ENCODE results near the gene SH3TC2. TPM values are rescaled to one million over a fixed set of nuclear protein-coding genes. Genes with fewer than 3 reads are reported as not detected.

Gene SH3TC2
- total RNA-seq, 3 donors from 2014 or later: 0.48 to 9.4 (median 2.3) TPM

DNA sequence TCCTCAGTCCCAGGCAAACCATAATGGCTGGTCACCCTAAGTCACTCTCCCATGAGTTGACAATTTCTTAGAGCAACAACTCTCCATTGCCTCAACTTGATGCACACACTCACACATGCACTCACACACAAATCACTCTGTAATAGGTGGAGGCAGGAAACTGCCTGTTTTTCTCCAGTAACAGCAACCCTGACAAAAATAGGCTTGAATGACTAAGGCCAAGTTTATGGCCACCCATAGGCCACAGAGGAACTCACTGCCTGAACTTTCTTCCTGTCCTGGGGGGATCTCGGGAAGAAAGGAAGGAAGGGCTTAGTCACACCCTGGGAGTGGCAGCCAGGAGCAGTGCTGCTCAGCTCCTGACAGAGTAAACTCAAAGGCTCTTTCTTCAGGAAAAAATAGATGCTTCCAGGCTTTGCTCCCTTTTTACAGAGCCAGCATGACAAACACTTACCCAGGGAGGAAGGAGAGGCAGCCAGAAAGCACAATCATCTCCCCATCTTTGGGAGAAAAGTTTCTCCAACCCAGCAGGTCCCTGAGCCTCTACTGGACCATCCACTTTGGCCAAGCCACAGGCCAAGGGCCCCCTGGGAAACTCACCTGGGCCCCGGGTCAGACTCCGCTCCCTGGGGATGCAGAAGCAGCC is 368 bp downstream of the SH3TC2 start:
- no peak for DNase-seq (ENCODE audit: low spot score in 2 of 2)
- Histone ChIP-seq H3K27me3 (no peaks in the 10 kb centered on the region), H3K9me3 (no peaks in the 10 kb centered on the region), H3K27ac (peak overlapping the region; percentile 65 to 81), H3K4me3 (no peak overlapping the region), H3K4me1 (peaks cover 5 to 8% of the 10 kb centered on the region in 2 donors), H3K36me3 (no peaks in the 10 kb centered on the region)
- TF ChIP-seq POLR2A (IDR thresholded peaks at IDR 0.05): no peak
- TF ChIP-seq, protein P1, sequence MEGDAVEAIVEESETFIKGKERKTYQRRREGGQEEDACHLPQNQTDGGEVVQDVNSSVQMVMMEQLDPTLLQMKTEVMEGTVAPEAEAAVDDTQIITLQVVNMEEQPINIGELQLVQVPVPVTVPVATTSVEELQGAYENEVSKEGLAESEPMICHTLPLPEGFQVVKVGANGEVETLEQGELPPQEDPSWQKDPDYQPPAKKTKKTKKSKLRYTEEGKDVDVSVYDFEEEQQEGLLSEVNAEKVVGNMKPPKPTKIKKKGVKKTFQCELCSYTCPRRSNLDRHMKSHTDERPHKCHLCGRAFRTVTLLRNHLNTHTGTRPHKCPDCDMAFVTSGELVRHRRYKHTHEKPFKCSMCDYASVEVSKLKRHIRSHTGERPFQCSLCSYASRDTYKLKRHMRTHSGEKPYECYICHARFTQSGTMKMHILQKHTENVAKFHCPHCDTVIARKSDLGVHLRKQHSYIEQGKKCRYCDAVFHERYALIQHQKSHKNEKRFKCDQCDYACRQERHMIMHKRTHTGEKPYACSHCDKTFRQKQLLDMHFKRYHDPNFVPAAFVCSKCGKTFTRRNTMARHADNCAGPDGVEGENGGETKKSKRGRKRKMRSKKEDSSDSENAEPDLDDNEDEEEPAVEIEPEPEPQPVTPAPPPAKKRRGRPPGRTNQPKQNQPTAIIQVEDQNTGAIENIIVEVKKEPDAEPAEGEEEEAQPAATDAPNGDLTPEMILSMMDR (IDR thresholded peaks at IDR 0.05): no peak
- TF ChIP-seq POLR2AphosphoS5 (IDR thresholded peaks at IDR 0.05): no peak
- intact Hi-C loops (cut with DNase I; ENCODE audit: low total_unique reads): no loop called here

DNA sequence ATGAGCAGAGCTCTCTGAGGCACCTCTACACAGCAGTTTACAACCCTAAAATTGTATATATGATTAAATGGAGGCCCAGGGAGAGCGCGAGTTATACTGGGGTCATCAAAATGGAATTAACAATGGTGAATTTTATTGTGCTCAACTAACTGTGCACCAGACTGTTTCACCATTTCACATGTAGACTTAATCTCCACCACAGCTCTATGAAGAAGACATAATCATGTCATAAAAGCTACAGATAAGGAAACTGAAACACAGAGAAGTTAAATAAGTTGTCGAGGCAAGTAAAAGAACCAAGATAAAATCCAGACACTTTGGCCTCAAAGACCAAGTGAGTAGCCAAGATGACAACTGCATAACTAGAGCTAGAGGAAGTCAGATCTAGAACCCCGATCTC is 1.5 kb downstream of the SH3TC2 start:
- H3K36me3 ChIP-seq: no peaks in the 10 kb centered on the region
- H3K27ac ChIP-seq: peak overlapping the region; percentile 65 to 81
- no peak overlapping the region for H3K4me3 ChIP-seq
- peaks cover 5 to 8% of the 10 kb centered on the region in 2 donors for H3K4me1 ChIP-seq
- no peaks in the 10 kb centered on the region for H3K9me3 ChIP-seq
- H3K27me3 ChIP-seq: no peaks in the 10 kb centered on the region
- no peak for DNase-seq (ENCODE audit: low spot score in 2 of 2)
- TF ChIP-seq POLR2A (IDR thresholded peaks at IDR 0.05): no peak
- no peak for TF ChIP-seq POLR2AphosphoS5 (IDR thresholded peaks at IDR 0.05)
- TF ChIP-seq, protein P1 (IDR thresholded peaks at IDR 0.05): no peak
- intact Hi-C loops (cut with DNase I; ENCODE audit: low total_unique reads): no loop called here

DNA sequence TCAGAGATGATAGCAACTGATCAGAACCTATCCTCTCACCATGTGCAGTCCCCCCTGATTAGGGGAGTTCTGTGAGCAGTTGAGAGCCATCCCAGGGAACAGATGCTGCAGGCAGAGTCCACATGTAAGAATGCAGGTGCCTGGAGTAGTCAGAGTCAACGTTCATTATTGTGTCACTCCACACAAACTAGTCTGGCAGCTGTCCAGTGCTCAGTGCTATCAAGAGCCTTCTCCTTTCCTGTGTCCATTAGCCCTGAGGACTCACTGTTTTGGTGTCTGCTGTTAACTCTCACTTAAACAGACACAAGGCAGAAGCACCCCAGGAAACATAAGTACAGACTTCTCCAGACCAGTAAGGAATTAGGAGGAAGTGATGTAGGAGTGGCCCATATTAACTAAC is 2.5 kb downstream of the SH3TC2 start:
- H3K4me1 ChIP-seq: peaks cover 5 to 8% of the 10 kb centered on the region in 2 donors
- intact Hi-C loops (cut with DNase I; ENCODE audit: low total_unique reads): no loop called here
- no peak overlapping the region for H3K27ac ChIP-seq
- H3K27me3 ChIP-seq: no peaks in the 10 kb centered on the region
- no peak for DNase-seq (ENCODE audit: low spot score in 2 of 2)
- no peak overlapping the region for H3K4me3 ChIP-seq
- TF ChIP-seq POLR2AphosphoS5 (IDR thresholded peaks at IDR 0.05) (no peak), POLR2A (IDR thresholded peaks at IDR 0.05) (no peak)
- TF ChIP-seq, protein P1 (IDR thresholded peaks at IDR 0.05): no peak
- no peaks in the 10 kb centered on the region for H3K36me3 ChIP-seq
- H3K9me3 ChIP-seq: no peaks in the 10 kb centered on the region

DNA sequence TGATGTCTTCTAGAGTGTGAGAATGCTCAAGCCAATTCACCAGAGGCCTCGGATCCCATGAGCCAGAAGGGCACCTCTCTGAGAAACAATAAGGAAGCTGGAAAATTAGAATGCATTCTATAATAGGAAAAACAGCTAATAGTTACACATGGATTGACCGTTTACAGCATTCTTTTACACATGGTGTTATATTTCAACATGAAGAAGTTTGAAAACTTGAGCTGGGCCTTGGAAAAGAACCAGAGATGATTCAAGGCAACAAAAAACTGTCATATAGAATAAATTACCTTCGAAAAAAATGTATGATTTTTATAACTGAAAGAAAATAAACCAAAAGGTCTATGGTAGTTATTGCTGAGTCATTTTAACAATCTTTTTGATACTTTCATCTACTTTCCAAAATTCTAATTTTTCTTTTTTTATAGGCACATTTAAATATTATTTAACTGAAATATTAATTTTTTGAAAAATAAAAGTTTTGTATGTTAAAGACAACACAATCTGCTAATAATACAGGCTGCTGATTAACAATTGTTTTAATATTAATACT is 6.2 kb downstream of the SH3TC2 start:
- intact Hi-C loops (cut with DNase I; ENCODE audit: low total_unique reads): no loop called here

DNA sequence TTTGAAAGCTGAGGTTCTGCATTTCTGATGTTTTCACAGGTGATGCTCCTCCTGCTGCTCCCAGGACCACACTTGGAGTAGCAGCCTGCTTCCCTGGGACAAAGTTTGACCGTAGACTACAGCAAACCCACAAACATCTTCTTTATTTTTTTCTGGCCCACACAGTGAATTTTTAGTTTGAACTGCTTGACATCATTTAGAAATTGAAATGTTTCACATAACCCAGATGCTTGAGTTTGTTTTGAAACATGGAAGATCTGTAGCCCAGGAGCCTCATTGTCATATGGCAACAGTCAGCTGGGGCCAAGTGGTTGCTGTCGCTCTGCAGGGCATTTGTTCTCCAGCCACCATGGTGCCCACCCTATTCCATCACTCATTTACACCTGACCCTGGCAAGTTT is 8.4 kb downstream of the SH3TC2 start:
- Histone ChIP-seq H3K4me1 (no peaks in the 10 kb centered on the region), H3K27ac (no peak overlapping the region), H3K4me3 (no peak overlapping the region), H3K36me3 (no peaks in the 10 kb centered on the region), H3K27me3 (no peaks in the 10 kb centered on the region), H3K9me3 (no peaks in the 10 kb centered on the region)
- DNase-seq (ENCODE audit: low spot score in 2 of 2): no peak
- intact Hi-C loops (cut with DNase I; ENCODE audit: low total_unique reads): no loop called here
- TF ChIP-seq, protein P1 (IDR thresholded peaks at IDR 0.05): no peak
- TF ChIP-seq POLR2AphosphoS5 (IDR thresholded peaks at IDR 0.05) (no peak), POLR2A (IDR thresholded peaks at IDR 0.05) (no peak)

More for the DNA sequence above, 6.2 kb downstream of the SH3TC2 start:
- no peaks in the 10 kb centered on the region for H3K27me3 ChIP-seq
- no peaks in the 10 kb centered on the region for H3K4me1 ChIP-seq
- TF ChIP-seq, protein P1 (IDR thresholded peaks at IDR 0.05): no peak
- no peak for TF ChIP-seq POLR2A (IDR thresholded peaks at IDR 0.05)
- no peak for TF ChIP-seq POLR2AphosphoS5 (IDR thresholded peaks at IDR 0.05)
- no peak overlapping the region for H3K27ac ChIP-seq
- no peak for DNase-seq (ENCODE audit: low spot score in 2 of 2)
- no peaks in the 10 kb centered on the region for H3K9me3 ChIP-seq
- H3K36me3 ChIP-seq: no peaks in the 10 kb centered on the region
- H3K4me3 ChIP-seq: no peak overlapping the region

All from breast epithelium (tissue), 4 donors.